HTR-8/SVneo (cell line): ENCODE results near the gene GNG12.

Source experiments
- DNase-seq: peaks from one replicate; pipeline ENCODE4 v3.0.0; 2011; ENCODE audit warnings: low spot score, mixed read lengths; ENCODE audit not compliant: insufficient read length
- FAIRE-seq: peaks from 2 replicates; lab custom pipeline; 2011; peaks lifted over from hg19 to GRCh38; lab: Jason Lieb, UNC

Gene GNG12

DNA sequence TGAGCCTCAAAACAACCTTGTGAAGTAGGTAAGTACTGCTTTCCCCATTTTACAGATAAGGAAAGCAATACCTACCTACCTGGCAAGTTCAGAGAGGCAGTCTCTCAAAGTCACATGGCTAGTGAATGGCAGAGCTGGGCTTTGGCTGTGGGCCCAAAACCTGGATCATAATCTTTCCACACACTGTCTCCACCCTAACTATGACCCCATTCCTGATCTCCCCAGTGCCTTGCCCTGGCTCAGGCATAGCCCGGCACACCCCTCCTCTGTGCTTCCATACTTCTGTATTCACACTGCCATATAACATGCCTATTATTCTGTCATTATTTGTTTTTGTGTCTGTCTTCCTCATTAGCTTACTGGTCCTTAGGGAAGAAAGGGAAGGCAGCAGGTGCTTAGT, 15.9 kb downstream of the GNG12 start:
- DNase-seq (no peak), FAIRE-seq (no peak)

DNA sequence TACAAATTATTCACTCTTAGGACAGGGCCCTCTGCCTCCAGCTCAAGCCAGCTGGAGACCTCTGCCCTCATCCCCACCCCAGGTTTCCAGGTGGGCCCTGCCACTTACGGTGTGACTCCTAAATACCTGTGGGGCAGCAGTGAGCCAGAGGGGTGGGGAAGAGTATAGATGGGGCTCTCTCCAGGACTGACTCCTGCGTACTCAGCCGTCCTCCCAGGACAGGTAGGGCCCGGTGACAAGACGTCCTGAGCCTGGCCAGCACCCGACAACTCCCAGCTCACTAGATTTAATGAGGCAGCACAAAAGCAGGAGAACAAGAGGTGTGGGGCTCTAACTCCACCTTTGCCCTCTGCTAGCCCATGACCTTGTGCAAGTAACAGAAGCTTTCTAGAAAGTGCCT, 16.8 kb downstream of the GNG12 start:
- FAIRE-seq (no peak), DNase-seq (no peak)

DNA sequence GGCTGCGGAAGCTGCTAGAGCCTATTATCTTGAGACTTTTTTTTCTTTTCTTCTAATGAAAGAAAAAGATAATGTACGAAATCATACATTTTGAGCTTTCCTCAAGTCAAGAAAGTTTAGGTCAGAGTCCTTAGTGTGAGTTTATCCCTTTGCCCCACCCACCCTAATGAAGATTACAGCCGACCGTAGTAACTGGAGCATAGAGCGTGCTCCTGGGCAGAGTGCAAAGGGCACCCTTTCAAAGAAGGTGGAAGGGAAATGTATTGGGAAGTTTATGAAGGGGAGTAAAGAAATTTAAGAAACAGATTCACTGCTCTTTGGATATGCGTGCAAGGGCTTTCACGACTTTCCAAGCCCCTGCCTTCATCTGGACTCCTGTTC, 17.2 kb downstream of the GNG12 start:
- DNase-seq (no peak), FAIRE-seq (no peak)

DNA sequence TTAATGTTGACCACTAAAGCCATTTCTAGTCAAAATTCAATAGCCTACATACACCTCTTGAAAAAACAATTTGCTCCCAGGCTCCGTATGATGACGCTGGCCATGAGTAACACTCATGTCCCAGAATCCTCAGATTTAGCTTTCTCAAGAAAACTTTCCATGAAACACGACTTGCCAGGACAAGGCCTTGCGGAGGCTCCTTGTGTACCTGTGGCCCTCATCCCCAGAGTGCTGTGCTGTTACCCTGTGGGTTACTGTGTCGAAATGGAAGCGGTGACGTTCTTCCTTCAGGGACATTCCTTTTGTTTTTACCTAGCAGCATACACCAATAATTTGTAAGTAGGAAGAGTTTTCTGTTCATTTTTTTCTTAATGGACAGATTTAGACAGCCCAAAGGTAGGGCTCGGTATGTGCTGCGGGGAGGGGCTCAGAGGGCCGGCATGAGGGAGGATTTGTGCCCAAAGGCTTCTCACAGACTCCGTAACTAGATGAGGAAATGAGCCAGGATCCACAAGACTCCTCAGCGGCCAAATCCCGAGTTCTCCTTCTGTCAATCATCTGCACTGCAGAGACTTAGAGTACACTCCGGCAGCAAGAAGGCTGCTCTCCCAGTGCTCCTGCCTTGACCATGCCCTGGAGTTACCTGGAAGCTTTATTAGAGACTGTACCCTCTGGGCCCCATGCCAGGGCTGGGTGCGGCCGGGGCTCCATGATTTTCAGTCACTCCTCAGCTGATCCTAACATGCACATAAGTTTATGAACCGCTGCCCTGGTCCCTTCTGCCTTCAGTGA, 17.8 kb downstream of the GNG12 start:
- FAIRE-seq (no peak), DNase-seq (no peak)

DNA sequence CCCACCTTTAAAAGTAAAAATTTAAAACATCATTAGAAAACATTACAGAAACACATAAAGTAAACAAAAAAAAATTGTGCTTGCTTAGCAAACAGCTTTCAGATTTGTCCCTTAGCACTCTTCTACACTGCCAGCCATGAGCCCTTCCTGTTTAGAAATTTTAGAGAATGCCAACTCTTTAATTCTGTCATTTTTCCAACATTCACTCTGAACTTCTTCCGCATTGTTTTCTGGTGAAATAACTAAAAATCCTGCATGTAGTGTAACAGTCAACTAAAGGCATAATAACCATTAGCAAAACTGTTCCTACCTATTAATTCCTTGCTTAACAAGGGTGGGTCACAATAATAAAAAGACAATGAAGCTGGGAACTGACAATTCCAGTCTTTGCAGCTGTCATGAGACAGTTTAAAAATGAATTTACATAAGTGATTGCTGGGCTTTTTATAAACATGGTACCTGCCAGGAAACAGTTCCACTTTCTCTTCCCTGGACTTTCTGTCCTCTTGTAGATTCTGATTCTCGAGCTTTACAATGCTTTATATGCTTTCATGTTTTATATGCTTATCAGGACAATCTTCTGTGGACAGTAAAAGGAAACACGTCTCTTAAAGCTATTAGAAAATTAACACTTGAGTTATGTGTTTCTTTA, 19.0 kb downstream of the GNG12 start:
- no peak for DNase-seq

DNA sequence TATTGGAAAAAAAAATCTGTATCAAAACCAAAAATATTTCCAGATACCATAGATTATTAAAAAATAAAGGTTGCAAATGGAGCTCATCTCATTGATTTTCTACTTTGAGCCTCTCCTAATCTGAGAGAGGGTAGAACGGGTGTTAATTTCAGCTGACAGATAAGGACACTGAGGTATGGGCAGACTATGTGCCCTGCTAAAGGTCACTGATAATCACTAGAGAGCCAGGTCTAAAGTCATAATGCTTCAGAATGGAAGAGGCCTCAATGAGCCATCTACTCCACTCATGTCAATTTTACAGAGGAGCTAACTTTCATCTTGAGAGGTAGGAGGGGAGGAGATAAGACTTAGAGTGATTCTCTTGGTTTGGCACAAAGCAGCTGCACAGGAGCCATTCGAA, 21.0 kb downstream of the GNG12 start:
- FAIRE-seq (no peak), DNase-seq (no peak)

More for the DNA sequence above, 19.0 kb downstream of the GNG12 start:
- no peak for FAIRE-seq

DNA sequence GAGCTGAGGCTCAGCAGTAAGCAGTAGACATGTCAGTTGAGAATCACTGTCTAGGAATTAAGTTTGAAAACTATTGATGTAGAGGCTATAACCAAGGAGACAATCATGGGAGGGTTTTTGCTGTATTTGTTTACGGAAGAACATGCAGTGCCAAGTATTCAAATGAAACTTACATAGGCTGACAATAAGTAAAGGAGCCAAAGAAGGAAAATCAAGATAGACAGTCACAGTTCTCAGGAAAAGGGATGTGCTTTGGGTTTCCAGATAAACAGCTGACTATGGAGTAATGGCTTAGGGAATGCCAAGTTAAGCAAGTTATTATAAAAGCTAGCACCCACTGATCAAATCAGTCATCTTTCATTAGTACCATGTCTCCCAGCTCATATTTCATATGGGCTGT, 21.5 kb downstream of the GNG12 start:
- no peak for FAIRE-seq
- DNase-seq = no peak

DNA sequence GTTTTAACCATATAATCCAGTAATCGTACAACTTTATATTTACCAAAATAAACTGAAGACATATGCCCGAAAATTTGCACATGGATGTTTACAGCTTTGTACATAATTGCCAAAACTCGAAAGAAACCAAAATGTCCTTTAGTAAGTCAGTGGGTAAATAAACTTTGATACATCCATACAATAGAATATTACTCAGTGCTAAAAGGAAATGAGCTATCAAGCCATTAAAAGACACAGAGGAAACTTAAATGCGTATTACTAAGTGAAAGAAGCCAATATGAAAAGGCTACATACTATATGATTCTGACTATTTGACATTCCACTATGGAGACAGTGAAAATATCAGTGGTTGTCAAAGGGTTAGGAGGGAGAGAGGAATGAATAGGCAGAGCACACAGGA, 23.4 kb downstream of the GNG12 start:
- FAIRE-seq (no peak), DNase-seq (no peak)

DNA sequence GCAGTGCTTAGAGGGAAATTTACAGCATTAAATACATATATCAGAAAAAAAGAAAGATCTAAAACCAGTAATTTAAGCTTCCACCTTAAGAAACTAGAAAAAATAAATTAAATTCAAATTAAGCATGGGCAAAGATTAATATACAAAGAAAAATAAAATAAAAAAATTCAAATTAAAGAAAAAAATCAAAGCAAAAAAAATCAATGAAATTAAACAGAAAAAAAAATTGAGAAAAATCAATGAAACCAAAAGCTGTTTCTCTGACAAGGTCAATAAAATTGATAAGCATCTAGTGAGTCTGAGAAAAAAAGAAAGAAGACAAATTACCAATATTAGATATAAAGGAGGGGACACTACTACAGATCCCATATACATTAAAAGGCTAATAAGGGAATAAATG, 26.0 kb downstream of the GNG12 start:
- FAIRE-seq (no peak), DNase-seq (no peak)

DNA sequence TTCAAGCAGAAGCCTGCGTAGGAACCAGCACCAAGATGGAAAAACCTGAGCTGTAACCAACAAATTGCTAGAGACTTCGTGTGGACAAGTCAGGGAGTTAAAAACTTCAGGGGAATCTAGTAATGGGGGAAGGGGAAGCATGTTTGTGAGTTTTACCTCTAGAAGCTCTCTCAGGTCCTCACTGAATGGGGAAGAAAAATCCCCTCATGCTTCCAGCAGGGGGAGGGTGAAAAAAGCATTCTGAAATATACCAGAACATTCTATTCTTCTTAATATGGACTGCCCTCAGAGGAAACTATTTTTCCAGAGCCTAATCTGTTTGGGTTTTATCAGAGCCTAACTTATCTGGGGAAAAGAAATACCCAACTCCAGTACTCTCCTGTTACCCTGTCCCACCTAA, 28.6 kb downstream of the GNG12 start:
- FAIRE-seq (no peak), DNase-seq (no peak)

DNA sequence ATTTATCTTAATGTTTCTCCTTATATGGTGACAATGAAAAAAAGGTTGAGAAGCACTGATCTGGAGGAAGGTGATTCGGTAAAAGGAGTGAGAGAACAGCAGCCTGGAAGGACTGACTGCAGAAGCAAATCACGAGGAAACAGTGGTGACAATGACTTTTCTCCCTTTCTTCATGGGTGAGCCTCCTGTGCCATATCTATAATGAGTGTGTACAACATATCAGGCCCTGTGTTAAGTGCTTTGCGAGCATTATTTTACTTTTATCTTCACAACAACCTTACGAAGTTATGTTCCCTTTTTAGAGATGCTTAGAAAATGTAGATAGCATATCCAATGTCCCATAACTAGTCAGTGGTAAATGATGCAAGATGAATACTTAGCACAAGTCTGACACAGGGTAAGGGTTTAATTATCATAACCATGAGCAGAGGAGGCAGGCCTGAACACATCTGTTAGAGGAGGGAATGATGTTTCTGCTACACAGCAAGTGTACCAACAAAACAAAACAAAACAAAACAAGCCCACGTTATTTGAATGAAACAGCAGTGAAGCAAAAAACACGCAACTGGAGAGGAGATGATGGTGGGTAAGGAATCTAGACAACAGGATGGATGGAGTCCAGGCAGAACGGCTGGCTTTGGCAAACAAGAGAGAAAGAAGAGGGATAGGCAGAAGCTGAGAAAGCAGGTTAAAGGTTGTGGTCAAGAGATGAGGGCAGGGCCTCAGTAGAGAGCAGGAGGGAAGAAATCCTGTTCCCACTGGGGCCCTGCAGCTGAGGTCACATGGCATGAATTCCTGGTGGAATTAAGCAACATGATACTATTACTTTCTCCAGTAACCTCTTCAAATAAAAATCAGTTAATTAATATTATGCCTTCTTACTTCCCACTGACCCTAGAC, 29.6 kb downstream of the GNG12 start:
- FAIRE-seq (peak; percentile 73), DNase-seq (no peak)

DNA sequence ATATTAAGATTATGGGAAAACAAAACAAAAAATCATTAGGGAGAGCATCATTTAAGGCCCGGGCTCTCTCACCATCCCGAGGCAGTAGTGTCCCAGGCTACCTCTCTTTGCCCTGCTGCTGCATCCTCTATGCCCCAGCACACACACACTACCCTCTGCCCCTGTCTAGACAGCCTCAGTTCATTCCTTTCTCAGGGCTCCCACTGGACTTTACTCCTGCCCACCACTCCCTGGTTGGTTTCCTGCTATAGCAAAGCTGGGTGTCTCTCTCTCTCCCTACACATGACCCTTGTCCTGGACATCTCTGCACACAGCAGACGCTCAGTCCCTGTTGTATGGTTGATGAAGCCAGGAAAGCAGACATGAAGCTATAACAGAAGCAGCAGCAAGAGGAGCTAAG, 30.7 kb downstream of the GNG12 start:
- DNase-seq (no peak), FAIRE-seq (no peak)

DNA sequence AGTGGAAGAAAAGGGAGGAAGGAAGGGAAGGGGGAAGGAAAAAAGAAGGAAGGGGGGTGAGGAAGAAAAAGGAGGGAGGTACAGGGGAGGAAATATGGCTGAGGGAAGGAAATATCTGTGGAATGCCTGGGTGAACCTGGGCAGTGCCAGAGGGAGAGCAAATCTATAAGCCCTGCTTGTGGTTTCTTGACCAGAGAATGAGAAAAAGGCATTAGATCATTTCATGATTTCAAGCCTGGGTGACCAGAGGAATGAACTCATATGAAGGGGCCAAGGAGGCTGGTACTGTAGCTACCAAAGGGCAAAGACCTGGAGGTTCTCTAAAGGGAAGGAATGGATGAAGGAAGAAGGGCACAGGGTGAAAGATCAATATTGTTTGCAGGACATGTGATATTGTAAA, 31.4 kb downstream of the GNG12 start:
- DNase-seq (peak; percentile 10), FAIRE-seq (no peak)

DNA sequence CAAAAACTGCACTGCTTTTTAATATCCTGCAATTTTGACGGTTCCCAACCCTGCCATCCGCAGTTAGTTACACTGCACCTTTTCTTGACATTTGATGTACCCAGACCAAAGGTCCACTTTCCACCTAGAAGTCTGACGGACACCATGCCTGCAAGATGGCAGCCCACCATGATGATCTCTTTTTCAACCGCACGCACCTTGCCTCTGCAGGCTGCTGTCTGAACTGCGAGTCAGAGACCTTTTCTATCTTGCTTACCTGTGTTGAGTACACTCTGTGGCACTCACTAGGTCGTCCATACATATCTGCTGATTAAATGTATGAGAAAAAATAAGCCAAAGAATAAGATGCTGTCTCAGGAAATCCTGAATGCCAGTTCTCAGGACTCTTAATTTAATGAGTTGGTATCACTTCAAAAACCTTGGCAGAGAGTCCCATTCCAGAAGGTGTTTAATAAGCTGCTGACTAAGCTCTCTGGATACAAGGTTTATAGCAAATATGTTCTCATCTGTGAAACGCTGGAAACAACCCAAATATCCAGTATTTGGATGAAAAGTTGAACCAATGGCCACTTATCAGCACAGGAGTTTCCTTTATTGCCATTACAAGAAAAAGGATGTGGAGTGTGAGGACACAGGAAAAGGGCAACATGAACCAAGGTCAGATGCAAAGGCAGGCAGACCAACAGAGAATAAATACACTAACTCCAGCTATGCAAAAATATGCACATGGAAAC, 37.9 kb downstream of the GNG12 start:
- DNase-seq = no peak
- no peak for FAIRE-seq

DNA sequence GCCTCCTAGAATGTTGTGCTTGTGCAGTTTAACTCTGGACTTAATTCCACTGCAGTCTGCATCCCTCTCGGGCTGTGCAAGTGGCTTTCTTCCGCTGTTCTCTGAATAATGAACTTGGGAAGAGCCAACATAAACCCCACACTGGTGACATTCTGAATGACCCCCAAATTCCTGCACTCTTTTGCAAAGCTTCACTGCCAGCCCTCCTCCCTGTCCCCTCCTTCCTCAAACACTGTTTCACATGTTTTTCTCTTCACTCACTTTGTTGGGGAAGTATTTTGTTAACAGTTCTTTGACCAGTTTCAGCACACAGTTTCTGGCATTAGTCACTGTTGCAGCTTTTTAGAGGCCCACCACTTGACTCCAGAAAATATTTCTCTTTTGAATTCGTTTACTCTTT, 39.7 kb downstream of the GNG12 start:
- no peak for FAIRE-seq

DNA sequence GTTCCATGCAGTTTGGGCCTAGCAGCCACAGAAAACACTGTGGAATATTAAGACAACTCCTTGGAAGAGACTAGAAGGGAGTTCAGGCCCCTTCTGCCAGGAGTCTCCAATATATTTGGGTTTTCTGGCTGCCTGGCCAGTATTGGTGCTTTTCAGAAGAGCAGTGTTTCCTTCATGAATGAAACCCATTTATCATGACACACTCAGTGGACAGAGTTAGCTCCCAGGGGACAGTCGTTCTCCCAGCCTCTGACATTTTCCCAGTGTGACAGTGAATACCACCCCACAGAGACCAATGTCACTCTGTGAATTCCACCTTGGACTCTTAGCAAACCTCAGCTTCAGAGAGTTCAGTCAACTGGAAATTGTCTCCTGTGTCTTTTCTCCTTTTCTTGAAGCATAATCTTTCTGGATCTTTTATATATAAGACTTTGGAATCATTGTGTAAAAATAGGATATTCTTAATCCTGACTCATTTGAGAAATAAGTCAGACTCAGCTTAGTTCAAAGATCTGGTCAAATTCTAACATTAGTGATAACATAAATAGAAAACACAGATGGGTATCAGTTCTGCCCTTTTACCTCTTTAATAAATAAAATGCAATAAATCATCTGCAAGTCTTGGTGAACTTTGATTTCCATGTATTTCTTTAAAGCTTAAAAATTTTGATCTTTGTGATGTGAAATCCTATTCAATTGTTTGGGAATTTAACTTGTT, 40.4 kb downstream of the GNG12 start:
- FAIRE-seq (no peak), DNase-seq (no peak)

More for the DNA sequence above, 39.7 kb downstream of the GNG12 start:
- DNase-seq = no peak

DNA sequence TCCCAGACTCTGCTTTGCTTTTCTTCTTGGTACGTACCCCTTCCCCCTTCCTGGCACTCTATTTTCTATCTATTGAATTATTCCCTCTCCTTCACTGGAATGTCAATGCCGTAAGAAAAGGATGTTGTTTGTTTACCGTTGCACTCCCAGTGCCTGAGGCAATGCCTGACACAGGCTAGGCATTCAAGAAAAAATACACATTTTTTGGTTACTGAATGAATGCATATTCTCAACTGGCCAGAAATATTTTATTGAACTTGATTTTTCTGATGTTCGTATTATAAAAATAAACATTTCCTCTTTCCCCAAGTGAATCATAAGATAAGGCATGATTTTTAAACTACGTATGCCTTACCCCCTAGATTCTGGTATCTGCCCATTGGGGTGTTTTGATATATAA, 41.2 kb downstream of the GNG12 start:
- FAIRE-seq = no peak
- DNase-seq = peak; percentile 27

DNA sequence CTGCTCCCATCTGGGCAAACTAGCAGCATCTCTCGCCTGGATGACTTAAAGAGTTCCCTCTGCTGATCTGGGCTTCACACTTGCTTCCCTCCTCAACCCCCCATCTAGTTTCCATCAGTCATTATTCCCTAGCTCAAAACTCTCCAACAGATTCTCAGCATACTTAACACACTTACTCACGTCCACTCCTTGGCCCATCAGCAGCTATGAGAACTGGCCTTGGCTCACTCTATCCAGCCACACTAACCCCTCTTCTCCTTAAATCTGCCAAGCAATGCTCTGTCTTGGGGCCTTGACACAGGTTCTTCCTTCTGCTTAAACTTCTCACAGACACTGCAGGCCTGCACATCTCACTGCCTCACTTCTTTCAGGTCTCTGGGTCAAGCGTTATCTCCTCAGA, 41.6 kb downstream of the GNG12 start:
- FAIRE-seq = peak; percentile 77
- peak; percentile 45 for DNase-seq

DNA sequence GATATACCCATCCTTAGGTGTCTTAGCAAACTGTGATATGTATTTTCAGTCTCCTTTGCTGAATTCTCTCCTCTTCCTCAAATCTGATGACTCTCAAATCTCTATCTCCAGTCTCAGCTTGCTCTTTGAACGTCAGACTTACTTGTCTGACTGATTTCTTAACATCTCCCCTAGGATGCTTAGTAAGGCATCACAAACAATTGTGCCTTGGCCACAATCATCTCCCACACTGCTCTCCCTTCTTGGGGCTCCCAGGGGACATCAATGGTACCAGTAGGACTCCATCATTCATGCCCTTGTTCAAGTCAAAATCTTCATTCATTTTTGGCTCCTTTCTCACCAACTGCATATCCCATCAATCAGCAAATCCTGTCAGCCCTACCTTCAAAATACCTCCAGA, 42.0 kb downstream of the GNG12 start:
- FAIRE-seq = no peak
- DNase-seq = no peak

DNA sequence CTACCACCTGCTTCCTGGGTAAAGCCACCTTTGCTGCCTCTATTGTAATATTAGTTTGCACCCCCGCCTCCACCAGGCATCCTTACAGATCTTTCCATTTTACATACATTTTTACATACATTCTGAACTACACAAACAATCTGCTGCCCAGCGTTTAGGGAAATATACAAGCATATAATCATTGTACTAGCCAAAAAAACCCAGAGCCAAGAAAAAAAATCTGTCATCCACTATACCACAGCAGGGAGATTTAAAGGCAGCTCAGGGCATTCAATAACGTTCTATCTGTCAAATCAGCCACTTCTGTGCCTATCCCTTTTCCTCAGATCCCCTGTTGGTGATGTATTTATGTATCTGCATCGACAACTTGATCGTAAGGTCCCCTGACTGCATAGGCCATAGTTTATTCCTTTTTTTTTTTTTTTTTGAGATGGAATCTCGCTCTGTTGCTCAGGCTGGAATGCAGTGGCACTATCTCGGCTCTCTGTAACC, 43.0 kb downstream of the GNG12 start:
- no peak for DNase-seq
- no peak for FAIRE-seq
